AG20443 (cell line): Measurements from ENCODE around the gene TP53BP1.

ENCODE experiments used
- DNase-seq: peaks from one replicate; pipeline ENCODE4 v3.0.0; 2012; ENCODE audit warnings: low spot score, mixed read lengths

TP53BP1 gene

GRCh38 chr15:43492673-43493601 lies at the start of gene TP53BP1:
TP53BP1 (minus strand) TSS chr15:43493156; CDS start chr15:43493043, 113 bp downstream.
- DNase-seq, result peak; percentile 96

- peak; percentile 9 for DNase-seq
These were observed 48.8 kb upstream of the TP53BP1 start for GRCh38 chr15:43541785-43542184.

GRCh38 chr15:43538091-43538490 lies 45.1 kb upstream of the TP53BP1 start:
- DNase-seq, result peak; percentile 7

- DNase-seq, result peak; percentile 3
These were observed 41.9 kb upstream of the TP53BP1 start for GRCh38 chr15:43534897-43535296.

GRCh38 chr15:43532826-43533225 lies 39.9 kb upstream of the TP53BP1 start:
- peak; percentile 51 for DNase-seq

GRCh38 chr15:43531018-43531670 lies 38.2 kb upstream of the TP53BP1 start:
- peak; percentile 12 for DNase-seq

- no peak for DNase-seq
These were observed 36.8 kb upstream of the TP53BP1 start for GRCh38 chr15:43529587-43530345.

GRCh38 chr15:43529141-43529540 lies 36.2 kb upstream of the TP53BP1 start:
- no peak for DNase-seq

GRCh38 chr15:43528542-43529007 lies 35.6 kb upstream of the TP53BP1 start:
- no peak for DNase-seq

GRCh38 chr15:43527802-43528541 lies 35.0 kb upstream of the TP53BP1 start:
- DNase-seq, result no peak

GRCh38 chr15:43527016-43527801 lies 34.3 kb upstream of the TP53BP1 start:
- DNase-seq, result no peak

GRCh38 chr15:43526261-43526930 lies 33.4 kb upstream of the TP53BP1 start:
- DNase-seq, result no peak

- DNase-seq, result no peak
These were observed 32.2 kb upstream of the TP53BP1 start for GRCh38 chr15:43525131-43525530.

GRCh38 chr15:43524254-43524845 lies 31.4 kb upstream of the TP53BP1 start:
- DNase-seq, result no peak

- DNase-seq, result no peak
These were observed 30.7 kb upstream of the TP53BP1 start for GRCh38 chr15:43523646-43524045.

- no peak for DNase-seq
These were observed 29.3 kb upstream of the TP53BP1 start for GRCh38 chr15:43522247-43522646.

- no peak for DNase-seq
These were observed 28.5 kb upstream of the TP53BP1 start for GRCh38 chr15:43521419-43521818.

- DNase-seq, result no peak
These were observed 27.2 kb upstream of the TP53BP1 start for GRCh38 chr15:43520138-43520537.

- no peak for DNase-seq
These were observed 26.2 kb upstream of the TP53BP1 start for GRCh38 chr15:43519196-43519595.
